ENCODE results near the gene FOXL2NB.

The FOXL2NB gene

GRCh38 chr3:138907539-138907938 is 39.5 kb upstream of the FOXL2NB start:
- H3K79me2 ChIP-seq (ENCODE audit: insufficient read depth, low read length), result no peaks in the 10 kb centered on the region
- no peaks in the 10 kb centered on the region for H3K9me3 ChIP-seq (ENCODE audit: insufficient read depth, low read depth, low read length)

DNA sequence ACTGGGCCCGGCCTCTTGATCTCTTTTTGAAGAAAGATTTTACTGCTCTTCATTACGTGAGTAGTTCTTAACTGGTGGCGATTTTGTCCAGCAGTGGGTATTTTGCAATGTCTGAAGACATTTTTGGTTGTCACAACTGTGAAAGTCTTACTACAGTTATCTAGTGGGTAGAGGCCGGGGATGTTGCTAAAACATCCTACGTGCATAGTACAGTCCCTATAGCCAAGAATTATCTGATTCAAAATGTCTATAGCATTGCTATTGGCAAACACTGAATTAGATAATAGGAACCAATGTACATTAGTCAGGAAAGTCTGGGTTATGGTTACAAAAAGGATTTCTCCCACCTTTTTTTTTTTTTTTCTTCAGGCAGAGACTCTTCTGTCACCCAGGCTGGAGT is 38.2 kb upstream of the FOXL2NB start:
- H3K79me2 ChIP-seq (ENCODE audit: insufficient read depth, low read length), result no peaks in the 10 kb centered on the region
- no peaks in the 10 kb centered on the region for H3K27me3 ChIP-seq (ENCODE audit: insufficient read depth, low read length, poor library complexity, severe bottlenecking)
- H3K4me3 ChIP-seq (ENCODE audit: low read length, poor library complexity, severe bottlenecking), result no peak overlapping the region
- H3K4me2 ChIP-seq (ENCODE audit: low read depth, low read length, poor library complexity, severe bottlenecking), result no peak overlapping the region
- no peak overlapping the region for H2AFZ ChIP-seq (ENCODE audit: low read length)
- no peaks in the 10 kb centered on the region for H3K9me3 ChIP-seq (ENCODE audit: insufficient read depth, low read depth, low read length)
- H3K9me2 ChIP-seq (replicated peaks; ENCODE audit: low read depth, low read length), result no peaks in the 10 kb centered on the region
- H3F3A ChIP-seq (ENCODE audit: low read depth), result no peaks in the 10 kb centered on the region
- no peaks in the 10 kb centered on the region for H4K20me1 ChIP-seq (ENCODE audit: insufficient read depth, low read length, poor library complexity, severe bottlenecking)
- H3K36me3 ChIP-seq (ENCODE audit: insufficient read depth, low read length), result no peaks in the 10 kb centered on the region
- H3K4me1 ChIP-seq (ENCODE audit: insufficient read depth, low read length, poor library complexity, severe bottlenecking), result no peaks in the 10 kb centered on the region
- H3K9ac ChIP-seq (ENCODE audit: low read depth, low read length, poor library complexity, severe bottlenecking), result no peak overlapping the region
- TF ChIP-seq EZH2phosphoT487 (IDR thresholded peaks at IDR 0.05; ENCODE audit: borderline replicate concordance) (no peak), CTCF (conservative IDR thresholded peaks at IDR 0.05; ENCODE audit: low read length) (no peak)

More at GRCh38 chr3:138907539-138907938, 39.5 kb upstream of the FOXL2NB start:
- Histone ChIP-seq H3K36me3 (ENCODE audit: insufficient read depth, low read length) (no peaks in the 10 kb centered on the region), H4K20me1 (ENCODE audit: insufficient read depth, low read length, poor library complexity, severe bottlenecking) (no peaks in the 10 kb centered on the region), H3K9me2 (replicated peaks; ENCODE audit: low read depth, low read length) (no peaks in the 10 kb centered on the region), H3K4me1 (ENCODE audit: insufficient read depth, low read length, poor library complexity, severe bottlenecking) (no peaks in the 10 kb centered on the region), H3K9ac (ENCODE audit: low read depth, low read length, poor library complexity, severe bottlenecking) (no peak overlapping the region), H3K4me3 (ENCODE audit: low read length, poor library complexity, severe bottlenecking) (no peak overlapping the region), H3F3A (ENCODE audit: low read depth) (no peaks in the 10 kb centered on the region), H3K27me3 (ENCODE audit: insufficient read depth, low read length, poor library complexity, severe bottlenecking) (no peaks in the 10 kb centered on the region), H2AFZ (ENCODE audit: low read length) (no peak overlapping the region), H3K4me2 (ENCODE audit: low read depth, low read length, poor library complexity, severe bottlenecking) (no peak overlapping the region)
- TF ChIP-seq EZH2phosphoT487 (IDR thresholded peaks at IDR 0.05; ENCODE audit: borderline replicate concordance) (no peak), CTCF (conservative IDR thresholded peaks at IDR 0.05; ENCODE audit: low read length) (no peak)

DNA sequence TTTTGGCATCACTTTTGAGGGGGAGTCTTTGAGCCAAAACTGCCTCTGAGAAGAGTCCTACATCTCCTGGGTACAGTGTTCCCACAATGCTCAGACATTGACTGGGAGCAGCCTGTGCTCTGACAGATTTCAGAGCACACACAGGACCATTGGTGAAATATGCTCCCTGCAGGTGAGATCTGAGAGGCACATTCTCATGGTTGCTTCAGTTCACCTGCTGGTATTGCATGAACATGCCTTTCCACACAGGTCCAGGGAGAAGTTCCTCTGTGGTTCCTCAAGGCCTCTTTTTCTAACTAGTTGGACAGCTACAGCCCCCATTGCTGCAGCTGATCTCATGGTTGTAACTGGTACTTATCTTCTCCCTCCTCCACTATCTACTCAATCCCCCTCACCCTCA is 37.1 kb upstream of the FOXL2NB start:
- H2AFZ ChIP-seq (ENCODE audit: low read length), result no peak overlapping the region
- no peak overlapping the region for H3K9ac ChIP-seq (ENCODE audit: low read depth, low read length, poor library complexity, severe bottlenecking)
- no peaks in the 10 kb centered on the region for H3K36me3 ChIP-seq (ENCODE audit: insufficient read depth, low read length)
- H3F3A ChIP-seq (ENCODE audit: low read depth), result no peaks in the 10 kb centered on the region
- H3K9me3 ChIP-seq (ENCODE audit: insufficient read depth, low read depth, low read length), result no peaks in the 10 kb centered on the region
- no peak overlapping the region for H3K4me3 ChIP-seq (ENCODE audit: low read length, poor library complexity, severe bottlenecking)
- no peaks in the 10 kb centered on the region for H4K20me1 ChIP-seq (ENCODE audit: insufficient read depth, low read length, poor library complexity, severe bottlenecking)
- H3K9me2 ChIP-seq (replicated peaks; ENCODE audit: low read depth, low read length), result no peaks in the 10 kb centered on the region
- H3K4me2 ChIP-seq (ENCODE audit: low read depth, low read length, poor library complexity, severe bottlenecking), result no peak overlapping the region
- peaks cover 1% of the 10 kb centered on the region for H3K4me1 ChIP-seq (ENCODE audit: insufficient read depth, low read length, poor library complexity, severe bottlenecking)
- H3K27me3 ChIP-seq (ENCODE audit: insufficient read depth, low read length, poor library complexity, severe bottlenecking), result no peaks in the 10 kb centered on the region
- TF ChIP-seq CTCF (conservative IDR thresholded peaks at IDR 0.05; ENCODE audit: low read length) (no peak), EZH2phosphoT487 (IDR thresholded peaks at IDR 0.05; ENCODE audit: borderline replicate concordance) (no peak)
- no peaks in the 10 kb centered on the region for H3K79me2 ChIP-seq (ENCODE audit: insufficient read depth, low read length)

Measured in Loucy (cell line).